Left ventricle myocardium inferior (tissue), 1 donor: ENCODE data around the gene DEK. TPM values are rescaled to one million over a fixed set of nuclear protein-coding genes. Genes with fewer than 3 reads are reported as not detected.

Experiments used
- total RNA-seq: library from RNA; stranded (reverse); fragmentation: NEBNext Ultra II Directional; extraction: Animal tissue kit (Norgen Biotek cat#: 25700); gene quantifications from one replicate; pipeline ENCODE4 v1.2.1, GENCODE V29; 2021
- donor health status: DM: no; HTN: yes; CAD: no; lungs with severe emphysema.

Gene DEK
- total RNA-seq, 1 donor from 2014 or later, result 54.0 TPM

Other genes with a start within 250 kb of the DEK start
- 1.1 TPM for gene NHLRC1, start 141.9 kb downstream of the DEK start, total RNA-seq
- gene TPMT, start 109.5 kb downstream of the DEK start, total RNA-seq, result 14.1 TPM
- gene KDM1B, start 109.1 kb downstream of the DEK start, total RNA-seq, result 14.3 TPM
- gene RNF144B, start 122.8 kb upstream of the DEK start, total RNA-seq, result 14.1 TPM